Mucosa of gallbladder (tissue), 1 donor: Measurements from ENCODE around the gene PRKCI. TPM values are rescaled to one million over a fixed set of nuclear protein-coding genes. Genes with fewer than 3 reads are reported as not detected.
"Not testable (repeated sequence)": the region's sequence is repeated elsewhere in the genome, so short reads cannot be mapped to it uniquely, and the experiment has no call there.

Source experiments
- DNase-seq: peaks from one replicate; pipeline ENCODE4 v3.0.0-alpha.2; 2020; ENCODE audit warnings: low spot score
- total RNA-seq: library from RNA; stranded (reverse); gene quantifications from one replicate; pipeline ENCODE4 v1.2.1, GENCODE V29; 2021
- donor health status: DM: no; HTN: no; CAD: no.

The PRKCI gene
- total RNA-seq, 1 donor from 2014 or later: 25.2 TPM

DNA sequence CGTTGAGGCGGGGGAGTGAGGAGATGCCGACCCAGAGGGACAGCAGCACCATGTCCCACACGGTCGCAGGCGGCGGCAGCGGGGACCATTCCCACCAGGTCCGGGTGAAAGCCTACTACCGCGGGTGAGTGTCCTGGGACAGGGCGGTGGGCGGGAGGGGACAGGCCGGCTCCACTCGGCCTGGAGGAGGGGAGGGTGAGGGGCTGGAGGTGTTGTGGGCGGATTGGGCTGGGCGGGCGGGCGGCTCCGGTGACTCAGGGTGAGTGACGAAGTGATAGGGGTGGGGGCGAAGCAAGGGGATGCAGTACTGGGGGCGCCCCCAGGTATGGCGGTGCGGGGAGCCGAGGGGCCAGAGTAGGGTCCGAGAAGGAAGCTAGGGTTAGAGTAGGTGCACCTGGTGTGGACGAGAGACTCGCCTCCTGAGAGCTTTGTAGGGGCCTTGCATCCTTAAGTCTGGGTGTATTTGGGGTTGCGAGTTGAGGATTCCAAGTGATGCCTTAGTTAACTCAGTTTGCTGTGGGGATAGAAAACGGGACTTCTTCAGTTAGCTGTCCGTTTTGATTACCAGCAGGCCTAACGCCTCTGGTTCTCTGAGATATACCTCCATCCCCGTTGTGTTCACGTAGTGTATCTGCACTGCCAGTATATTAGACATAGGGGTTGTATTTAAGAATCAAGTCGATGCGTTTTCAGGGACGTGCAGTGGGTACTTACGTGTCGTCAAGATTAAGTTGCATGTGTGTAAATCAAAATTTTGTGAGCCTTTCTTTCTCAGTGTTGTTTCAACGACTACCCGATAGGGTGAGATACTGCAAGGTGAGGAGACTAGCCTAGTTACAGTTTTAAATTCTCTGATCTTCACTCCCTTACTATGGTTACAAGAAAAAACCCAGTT, 670 bp downstream of the PRKCI start:
- no peak for DNase-seq

DNA sequence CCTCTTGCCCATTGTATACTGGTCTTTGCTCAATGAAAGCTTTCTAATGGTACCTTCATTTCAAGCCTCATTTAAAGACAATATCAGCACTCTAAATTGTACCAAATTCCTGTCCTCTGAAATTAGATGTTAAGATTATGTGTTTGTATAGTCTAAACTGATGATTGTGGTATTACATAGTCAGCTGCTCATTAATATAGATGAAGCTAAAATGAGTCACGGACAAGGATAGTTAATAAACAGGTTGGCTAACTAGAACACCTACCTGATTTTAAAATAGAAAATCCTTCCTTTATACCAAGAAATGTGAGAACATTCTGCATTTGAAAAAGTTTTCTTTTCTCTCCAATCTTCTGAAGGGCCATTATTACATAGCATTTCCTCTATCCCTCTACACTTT, 2.9 kb downstream of the PRKCI start:
- DNase-seq: no peak

- no peak for DNase-seq
Measured at GRCh38 chr3:170226426-170226960, 4.3 kb downstream of the PRKCI start.

DNA sequence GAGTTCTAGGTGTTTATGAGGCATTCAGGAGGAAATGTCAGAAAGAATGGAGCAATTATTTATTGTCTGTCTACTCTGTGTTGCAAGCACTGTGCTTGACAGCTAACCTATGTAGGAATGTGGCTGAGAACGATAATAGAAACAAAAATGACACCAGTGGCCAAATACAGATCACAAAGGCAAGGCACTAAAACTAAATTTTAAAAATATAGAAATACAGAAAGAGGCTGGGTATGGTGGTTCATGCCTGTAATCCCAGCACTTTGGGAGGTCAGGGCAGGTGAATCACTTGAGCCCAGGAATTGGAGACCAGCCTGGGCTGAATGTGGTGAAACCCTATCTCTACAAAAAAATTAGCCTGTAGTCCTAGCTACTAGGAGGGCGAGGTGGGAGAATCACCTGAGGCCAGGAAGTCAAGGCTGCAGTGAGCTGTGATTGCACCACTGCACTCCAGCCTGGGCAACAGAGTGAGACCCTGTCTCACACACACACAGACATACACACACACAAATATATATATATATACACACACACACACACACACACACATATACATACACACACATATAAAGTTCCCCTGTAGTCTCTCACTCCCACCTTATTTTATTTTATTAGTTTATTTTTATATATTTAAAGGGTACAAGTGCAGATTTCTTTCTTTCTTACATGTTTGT, 6.0 kb downstream of the PRKCI start:
- no peak for DNase-seq

DNA sequence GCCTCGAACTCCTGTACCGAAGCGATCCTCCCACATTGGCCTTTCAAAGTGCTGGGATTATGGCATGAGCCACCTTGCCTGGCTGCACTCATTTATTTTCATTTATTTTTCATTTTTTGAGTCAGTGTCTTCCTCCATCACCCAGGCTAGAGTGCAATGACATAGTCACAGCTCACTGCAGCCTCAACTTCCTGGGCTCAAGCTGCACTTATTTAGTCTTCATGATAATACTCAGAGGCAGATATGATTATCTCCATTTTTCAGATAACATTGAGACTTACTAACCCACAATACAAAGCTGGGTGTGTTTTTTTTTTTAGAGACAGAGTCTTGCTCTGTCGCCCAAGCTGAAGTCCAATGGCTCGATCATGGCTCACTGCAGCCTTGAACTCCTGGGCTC, 10.0 kb downstream of the PRKCI start:
- DNase-seq: no peak

DNA sequence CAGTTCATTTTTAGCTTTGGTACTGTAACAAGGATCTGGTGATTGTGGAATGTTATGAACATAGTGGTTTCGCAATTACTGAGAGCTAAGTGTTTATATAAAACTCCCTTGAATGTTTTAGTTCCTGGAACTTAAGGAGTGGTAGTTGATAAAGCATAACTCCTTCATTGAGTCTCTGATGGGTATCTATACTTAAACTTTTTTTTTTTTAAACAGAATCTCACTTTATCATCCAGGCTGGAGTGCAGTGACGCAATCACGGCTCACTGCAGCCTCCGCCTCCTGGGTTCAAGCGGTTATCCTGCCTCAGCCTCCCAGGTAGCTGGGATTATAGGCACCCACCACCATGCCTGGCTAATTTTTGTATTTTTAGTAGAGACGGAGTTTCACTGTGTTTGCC, 11.3 kb downstream of the PRKCI start:
- no peak for DNase-seq

DNA sequence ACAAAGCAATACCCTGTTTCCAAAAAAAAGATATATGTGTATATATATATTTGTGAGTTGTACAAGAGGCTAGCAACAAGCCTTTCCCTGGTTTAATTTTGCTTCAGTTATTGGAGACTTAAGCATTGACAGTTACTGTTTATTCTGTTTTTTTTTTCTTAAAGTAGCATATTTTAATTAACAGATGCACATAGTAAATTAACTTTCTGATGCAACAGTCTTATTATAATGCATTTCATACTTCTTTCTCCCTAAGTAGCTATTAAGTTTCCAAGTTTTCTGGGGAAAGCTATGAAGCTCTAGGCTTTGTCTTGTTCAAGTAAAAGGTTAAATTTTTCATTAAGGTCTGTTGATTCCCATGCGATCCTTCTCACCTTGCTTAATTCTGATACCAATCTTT, 17.9 kb downstream of the PRKCI start:
- no peak for DNase-seq

DNA sequence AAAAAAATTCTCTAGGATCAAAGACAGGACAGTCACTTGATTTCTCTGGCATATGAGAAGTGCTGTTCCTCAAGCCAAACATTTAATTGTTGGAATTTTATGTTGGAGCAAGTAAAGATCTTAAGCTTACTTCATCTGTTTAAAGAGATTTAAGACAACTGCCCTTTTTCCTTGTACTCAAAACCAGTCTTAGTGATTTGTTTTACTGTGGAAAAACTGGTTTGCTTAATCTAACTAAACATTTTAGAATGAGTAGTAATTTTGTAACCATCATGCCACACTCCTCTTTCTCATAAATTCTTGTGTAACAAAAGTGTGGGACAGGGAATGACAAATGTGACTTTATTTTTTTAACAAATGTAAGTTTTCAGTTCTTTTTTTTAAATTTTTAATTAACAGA, 18.4 kb downstream of the PRKCI start:
- no peak for DNase-seq

- DNase-seq: no peak
Measured at GRCh38 chr3:170244576-170244975, 22.4 kb downstream of the PRKCI start.

- no peak for DNase-seq
Measured at GRCh38 chr3:170247875-170248274, 25.7 kb downstream of the PRKCI start.

GRCh38 chr3:170256597-170256996, 34.4 kb downstream of the PRKCI start:
- no peak for DNase-seq

DNA sequence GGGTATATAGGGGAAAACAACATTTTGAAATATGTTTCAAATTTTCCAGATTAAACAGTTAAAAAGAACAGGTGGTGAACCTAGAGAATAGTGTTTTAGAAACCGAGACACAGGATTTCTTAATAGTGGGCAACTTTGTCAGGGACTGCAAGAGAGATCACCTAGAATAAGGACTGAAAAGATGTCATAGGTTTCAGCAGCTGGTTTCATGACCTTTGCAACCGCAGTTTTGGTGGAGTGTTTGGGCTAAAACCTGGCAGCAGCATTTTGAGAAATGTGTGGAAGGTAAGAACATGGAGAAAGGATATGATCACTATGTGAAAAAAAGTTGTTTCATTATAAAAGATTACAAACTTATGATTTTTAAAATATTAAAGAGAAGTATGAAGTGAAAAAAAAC, 34.9 kb downstream of the PRKCI start:
- DNase-seq: no peak

GRCh38 chr3:170258105-170258487, 35.9 kb downstream of the PRKCI start:
- no peak for DNase-seq

DNA sequence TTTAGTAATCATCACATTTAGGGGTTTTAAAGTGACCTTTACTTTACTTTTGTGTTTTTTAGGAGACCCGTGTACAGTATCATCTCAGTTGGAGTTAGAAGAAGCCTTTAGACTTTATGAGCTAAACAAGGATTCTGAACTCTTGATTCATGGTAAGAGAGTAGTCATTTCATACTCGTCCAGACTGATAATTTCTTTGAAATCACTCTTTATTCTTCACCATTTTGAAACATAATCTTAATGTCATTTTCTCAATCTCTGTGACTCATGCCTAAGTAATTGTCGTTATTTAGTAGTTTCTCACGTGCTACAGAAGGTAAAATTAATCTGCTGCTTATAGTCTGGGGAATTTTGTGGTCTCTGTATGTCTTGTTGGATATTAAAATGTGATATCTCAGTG, 37.7 kb downstream of the PRKCI start:
- DNase-seq: no peak

DNA sequence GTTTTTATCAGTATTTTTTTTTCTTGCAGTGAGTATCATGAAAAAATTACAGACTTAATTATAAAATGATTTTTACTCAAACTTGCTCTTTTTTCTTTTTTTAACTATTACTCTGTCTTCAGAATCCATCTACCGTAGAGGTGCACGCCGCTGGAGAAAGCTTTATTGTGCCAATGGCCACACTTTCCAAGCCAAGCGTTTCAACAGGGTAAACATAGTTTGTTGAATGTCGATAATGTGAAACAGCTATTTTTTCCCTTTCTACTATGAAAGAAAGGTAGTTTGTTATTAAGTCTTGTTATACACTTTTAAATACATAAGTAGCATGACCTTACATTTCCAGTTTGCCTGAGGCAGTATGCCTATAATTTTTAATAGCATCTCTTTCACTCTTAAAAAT, 45.6 kb downstream of the PRKCI start:
- DNase-seq: no peak

DNA sequence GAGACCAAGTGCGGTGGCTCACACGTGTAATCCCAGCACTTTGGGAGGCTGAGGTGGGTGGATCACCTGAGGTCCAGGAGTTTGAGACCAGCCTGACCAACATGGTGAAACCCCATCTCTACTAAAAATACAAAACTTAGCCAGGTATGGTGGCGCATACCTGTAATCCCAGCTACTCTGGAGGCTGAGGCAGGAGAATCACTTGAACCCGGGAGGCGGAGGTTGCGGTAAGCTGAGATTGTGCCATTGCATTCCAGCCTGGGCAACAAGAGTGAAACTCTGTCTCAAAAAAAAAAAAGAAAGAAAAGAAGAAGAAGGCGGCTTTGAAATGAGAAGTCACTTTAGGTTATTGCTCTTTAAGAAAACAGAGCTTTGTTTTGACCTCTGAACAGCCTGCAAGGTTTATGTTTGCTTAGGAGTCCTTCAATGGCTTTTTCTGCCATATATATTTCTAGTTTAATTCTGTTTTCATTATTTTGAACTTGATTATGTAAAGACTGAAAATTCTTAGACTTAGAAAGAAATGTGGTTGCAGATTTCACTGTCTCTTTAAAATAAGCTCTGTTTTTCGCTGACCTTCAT, 47.5 kb downstream of the PRKCI start:
- DNase-seq: not testable (repeated sequence)

- DNase-seq: no peak
Measured at GRCh38 chr3:170270282-170270881, 48.2 kb downstream of the PRKCI start.

- no peak for DNase-seq
Measured at GRCh38 chr3:170274641-170275040, 52.4 kb downstream of the PRKCI start.

DNA sequence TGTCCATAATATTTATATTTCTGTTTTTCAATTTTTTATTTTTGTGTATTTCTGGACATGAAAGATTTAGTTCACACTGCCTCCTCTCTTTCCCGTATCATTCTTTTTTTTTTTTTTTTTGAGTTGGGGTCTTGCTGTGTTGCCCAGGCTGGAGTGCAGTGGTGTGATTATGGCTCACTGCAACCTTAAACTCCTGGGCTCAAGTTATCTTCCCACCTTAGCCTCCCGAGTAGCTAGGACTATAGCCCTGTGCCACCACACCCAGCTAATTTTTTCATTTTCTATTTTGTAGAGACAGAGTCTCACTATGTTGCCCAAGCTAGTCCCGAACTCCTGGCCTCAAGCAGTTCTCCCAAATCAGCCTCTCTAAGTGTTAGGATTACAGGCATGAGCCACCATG, 53.6 kb downstream of the PRKCI start:
- DNase-seq: no peak

- DNase-seq: not testable (repeated sequence)
Measured at GRCh38 chr3:170277311-170277710, 55.1 kb downstream of the PRKCI start.

DNA sequence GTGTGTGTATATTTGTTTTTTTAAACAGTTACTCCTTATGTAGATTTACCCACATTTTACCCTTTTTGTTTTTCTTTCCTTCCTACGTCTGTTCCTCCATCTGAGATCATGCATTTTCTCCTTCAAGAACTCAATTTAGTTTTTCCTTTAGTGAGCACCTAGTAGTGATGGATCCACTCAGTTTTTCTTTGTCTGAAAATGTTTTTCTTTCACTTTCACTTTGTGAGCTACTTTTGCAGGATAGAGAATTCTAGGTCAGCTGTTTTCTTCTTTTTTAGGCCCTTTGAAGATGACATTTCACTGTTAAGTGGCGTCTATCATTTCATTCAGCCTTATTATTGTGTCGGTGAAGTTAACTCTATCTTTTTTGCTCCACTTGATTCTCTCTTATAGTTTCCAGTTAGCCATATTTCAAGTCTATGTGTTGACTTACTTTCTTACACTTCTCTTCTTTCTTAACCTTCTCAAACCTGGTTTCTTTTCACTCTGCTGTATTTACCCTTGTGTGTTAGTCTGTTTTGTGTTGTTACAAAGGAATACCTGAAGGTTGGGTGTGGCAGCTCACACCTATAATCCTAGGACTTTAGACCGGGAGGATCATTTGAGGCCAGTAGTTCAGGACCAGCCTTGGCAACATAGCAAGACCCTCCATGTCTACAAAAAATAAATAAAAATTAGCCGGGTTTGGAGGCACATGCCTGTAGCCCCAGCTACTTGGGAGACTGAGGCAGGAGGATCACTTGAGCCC, 55.8 kb downstream of the PRKCI start:
- no peak for DNase-seq

- DNase-seq: no peak
Measured at GRCh38 chr3:170278627-170279026, 56.4 kb downstream of the PRKCI start.
